ENCODE measurements around the gene TLE2. TPM values are rescaled to one million over a fixed set of nuclear protein-coding genes. Genes with fewer than 3 reads are reported as not detected.

TLE2 gene
- total and polyA plus RNA-seq, 9 of the 15 experiments (the other 6 are each of a cell fraction or from before 2014, with no cell fraction given) = 0.35 to 13.1 (median 6.2) TPM

GRCh38 chr19:2950286-2951124 lies 78.6 kb downstream of the TLE2 start (continued):
- TF ChIP-seq, protein P1, sequence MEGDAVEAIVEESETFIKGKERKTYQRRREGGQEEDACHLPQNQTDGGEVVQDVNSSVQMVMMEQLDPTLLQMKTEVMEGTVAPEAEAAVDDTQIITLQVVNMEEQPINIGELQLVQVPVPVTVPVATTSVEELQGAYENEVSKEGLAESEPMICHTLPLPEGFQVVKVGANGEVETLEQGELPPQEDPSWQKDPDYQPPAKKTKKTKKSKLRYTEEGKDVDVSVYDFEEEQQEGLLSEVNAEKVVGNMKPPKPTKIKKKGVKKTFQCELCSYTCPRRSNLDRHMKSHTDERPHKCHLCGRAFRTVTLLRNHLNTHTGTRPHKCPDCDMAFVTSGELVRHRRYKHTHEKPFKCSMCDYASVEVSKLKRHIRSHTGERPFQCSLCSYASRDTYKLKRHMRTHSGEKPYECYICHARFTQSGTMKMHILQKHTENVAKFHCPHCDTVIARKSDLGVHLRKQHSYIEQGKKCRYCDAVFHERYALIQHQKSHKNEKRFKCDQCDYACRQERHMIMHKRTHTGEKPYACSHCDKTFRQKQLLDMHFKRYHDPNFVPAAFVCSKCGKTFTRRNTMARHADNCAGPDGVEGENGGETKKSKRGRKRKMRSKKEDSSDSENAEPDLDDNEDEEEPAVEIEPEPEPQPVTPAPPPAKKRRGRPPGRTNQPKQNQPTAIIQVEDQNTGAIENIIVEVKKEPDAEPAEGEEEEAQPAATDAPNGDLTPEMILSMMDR (IDR thresholded peaks at IDR 0.05 in 2 of 3, conservative IDR thresholded peaks at IDR 0.05 in 1 of 3; ENCODE audit: insufficient read depth in 2 of 3, low read depth in 1 of 3, low read length in 3 of 3) = peak in 1 of 3 experiments; percentile 2; a peak in 1 of 6 replicates
- TF ChIP-seq, protein P2, sequence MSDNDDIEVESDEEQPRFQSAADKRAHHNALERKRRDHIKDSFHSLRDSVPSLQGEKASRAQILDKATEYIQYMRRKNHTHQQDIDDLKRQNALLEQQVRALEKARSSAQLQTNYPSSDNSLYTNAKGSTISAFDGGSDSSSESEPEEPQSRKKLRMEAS (CRISPR knock-in tag; IDR thresholded peaks at IDR 0.05) = peak; percentile 54; the same call in 1 of the 2 replicates
- TF ChIP-seq TFAP4 (CRISPR knock-in tag; IDR thresholded peaks at IDR 0.05; ENCODE audit: borderline replicate concordance) = peak; percentile 63; the same call in 1 of the 2 replicates
- TF ChIP-seq TRIM28 (IDR thresholded peaks at IDR 0.05) = 0 out of 2 replicates have a peak, but pooled peaks have one; percentile 12
- peak; percentile 48; the same call in 1 of the 2 replicates for TF ChIP-seq SREBF1 (IDR thresholded peaks at IDR 0.05; ENCODE audit: borderline replicate concordance, low read depth, low read length)
- TF ChIP-seq DIDO1 (tag; IDR thresholded peaks at IDR 0.05; ENCODE audit: low read depth) = peak; percentile 90
- no peak for TF ChIP-seq XRCC3 (IDR thresholded peaks at IDR 0.05)
- TF ChIP-seq, protein P3, sequence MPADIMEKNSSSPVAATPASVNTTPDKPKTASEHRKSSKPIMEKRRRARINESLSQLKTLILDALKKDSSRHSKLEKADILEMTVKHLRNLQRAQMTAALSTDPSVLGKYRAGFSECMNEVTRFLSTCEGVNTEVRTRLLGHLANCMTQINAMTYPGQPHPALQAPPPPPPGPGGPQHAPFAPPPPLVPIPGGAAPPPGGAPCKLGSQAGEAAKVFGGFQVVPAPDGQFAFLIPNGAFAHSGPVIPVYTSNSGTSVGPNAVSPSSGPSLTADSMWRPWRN (IDR thresholded peaks at IDR 0.05; ENCODE audit: low read depth) = no peak
- TF ChIP-seq, protein P4, sequence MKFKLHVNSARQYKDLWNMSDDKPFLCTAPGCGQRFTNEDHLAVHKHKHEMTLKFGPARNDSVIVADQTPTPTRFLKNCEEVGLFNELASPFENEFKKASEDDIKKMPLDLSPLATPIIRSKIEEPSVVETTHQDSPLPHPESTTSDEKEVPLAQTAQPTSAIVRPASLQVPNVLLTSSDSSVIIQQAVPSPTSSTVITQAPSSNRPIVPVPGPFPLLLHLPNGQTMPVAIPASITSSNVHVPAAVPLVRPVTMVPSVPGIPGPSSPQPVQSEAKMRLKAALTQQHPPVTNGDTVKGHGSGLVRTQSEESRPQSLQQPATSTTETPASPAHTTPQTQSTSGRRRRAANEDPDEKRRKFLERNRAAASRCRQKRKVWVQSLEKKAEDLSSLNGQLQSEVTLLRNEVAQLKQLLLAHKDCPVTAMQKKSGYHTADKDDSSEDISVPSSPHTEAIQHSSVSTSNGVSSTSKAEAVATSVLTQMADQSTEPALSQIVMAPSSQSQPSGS (CRISPR knock-in tag; IDR thresholded peaks at IDR 0.05) = no peak
- TF ChIP-seq FOXJ2 (tag; IDR thresholded peaks at IDR 0.05) = peak; percentile 24; the same call in 1 of the 2 replicates
- TF ChIP-seq KDM2B (CRISPR knock-in tag; IDR thresholded peaks at IDR 0.05) = no peak
- TF ChIP-seq PHB (CRISPR knock-in tag; IDR thresholded peaks at IDR 0.05) = peak; percentile 83
- TF ChIP-seq, protein P5, sequence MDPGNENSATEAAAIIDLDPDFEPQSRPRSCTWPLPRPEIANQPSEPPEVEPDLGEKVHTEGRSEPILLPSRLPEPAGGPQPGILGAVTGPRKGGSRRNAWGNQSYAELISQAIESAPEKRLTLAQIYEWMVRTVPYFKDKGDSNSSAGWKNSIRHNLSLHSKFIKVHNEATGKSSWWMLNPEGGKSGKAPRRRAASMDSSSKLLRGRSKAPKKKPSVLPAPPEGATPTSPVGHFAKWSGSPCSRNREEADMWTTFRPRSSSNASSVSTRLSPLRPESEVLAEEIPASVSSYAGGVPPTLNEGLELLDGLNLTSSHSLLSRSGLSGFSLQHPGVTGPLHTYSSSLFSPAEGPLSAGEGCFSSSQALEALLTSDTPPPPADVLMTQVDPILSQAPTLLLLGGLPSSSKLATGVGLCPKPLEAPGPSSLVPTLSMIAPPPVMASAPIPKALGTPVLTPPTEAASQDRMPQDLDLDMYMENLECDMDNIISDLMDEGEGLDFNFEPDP (CRISPR knock-in tag; IDR thresholded peaks at IDR 0.05) = 0 out of 2 replicates have a peak, but pooled peaks have one; percentile 54
- no peak for TF ChIP-seq ZNF134 (CRISPR knock-in tag; conservative IDR thresholded peaks at IDR 0.05)
- TF ChIP-seq U2AF1 (optimal IDR thresholded peaks at IDR 0.05; ENCODE audit: low read depth, low read length) = no peak
- TF ChIP-seq ZNF766 (CRISPR knock-in tag; conservative IDR thresholded peaks at IDR 0.05) = peak; percentile 53; the same call in 1 of the 2 replicates
